IMR-90 (cell line): ENCODE data around the gene GMPPA. TPM values are rescaled to one million over a fixed set of nuclear protein-coding genes. Genes with fewer than 3 reads are reported as not detected.

Source experiments
- ATAC-seq: fragments of 200-7000 bp; cut with Tn5 transposase; 2 replicates; pipeline ENCODE4 v1.9.1; 2020; ENCODE audit warnings: low read depth, mild to moderate bottlenecking, moderate library complexity
- BruUV-seq: library from RNA; stranded (reverse); fragments of 400-500 nt; replicated peaks from 2 replicates; lab custom pipeline; 2021; lab: Mats Ljungman, UMichigan
- CTCF ChIA-PET: fragments of 300-600 bp; formaldehyde crosslinking; extraction: SDS; loops from one replicate; lab custom pipeline; 2021; ENCODE audit warnings: antibody characterized with exemption; lab: Yijun Ruan, JAX
- POLR2A ChIA-PET: fragments of 300-600 bp; sonication (Branson Sonifier 250); formaldehyde crosslinking; loops from one replicate; lab custom pipeline; 2022; ENCODE audit warnings: antibody characterized with exemption; ENCODE audit not compliant: unreplicated experiment; lab: Charles Lee
- DNase-seq: peaks from one replicate; pipeline ENCODE4 v3.0.0; 2013
- H2AFZ ChIP-seq: replicated peaks from 2 replicates; pipeline ENCODE3; 2013; ENCODE audit warnings: low read length, mild to moderate bottlenecking; ENCODE audit not compliant: poor library complexity
- H2AK5ac ChIP-seq: 2 replicates; pipeline ENCODE4 v1.6.1; 2013; ENCODE audit warnings: low read depth, low read length, inconsistent platforms
- H2AK9ac ChIP-seq: replicated peaks from 2 replicates; pipeline ENCODE3; 2013; ENCODE audit warnings: mild to moderate bottlenecking, low read depth, low read length, moderate library complexity; ENCODE audit not compliant: poor library complexity
- H2BK120ac ChIP-seq: 2 replicates; pipeline ENCODE4 v1.6.1; 2013; ENCODE audit warnings: low read depth, low read length, inconsistent platforms
- H2BK15ac ChIP-seq: 3 replicates; pipeline ENCODE4 v1.6.1; 2013; ENCODE audit warnings: low read depth, low read length, inconsistent platforms
- H2BK20ac ChIP-seq: 2 replicates; pipeline ENCODE4 v1.6.1; 2013; ENCODE audit warnings: low read depth, mild to moderate bottlenecking, inconsistent platforms, low read length, moderate library complexity
- H2BK5ac ChIP-seq: 2 replicates; pipeline ENCODE4 v1.6.1; 2013; ENCODE audit warnings: mild to moderate bottlenecking, low read depth, low read length, inconsistent platforms; ENCODE audit not compliant: poor library complexity, severe bottlenecking
- H3K14ac ChIP-seq: replicated peaks from 2 replicates; pipeline ENCODE4 v1.6.1; 2013; ENCODE audit warnings: low read depth, low read length, inconsistent platforms
- H3K18ac ChIP-seq: 2 replicates; pipeline ENCODE4 v1.6.1; 2013; ENCODE audit warnings: low read depth, low read length, control low read depth
- H3K23ac ChIP-seq: 2 replicates; pipeline ENCODE4 v1.6.1; 2013; ENCODE audit warnings: low read depth, low read length, inconsistent platforms
- H3K27ac ChIP-seq: 2 replicates; pipeline ENCODE4 v1.5.1; 2013; ENCODE audit warnings: mild to moderate bottlenecking, control low read depth, low read length; ENCODE audit not compliant: insufficient read depth
- H3K27me3 ChIP-seq: 2 replicates; pipeline ENCODE4 v1.6.1; 2013; ENCODE audit warnings: low read length; ENCODE audit not compliant: control insufficient read depth, insufficient read depth
- H3K36me3 ChIP-seq: 2 replicates; pipeline ENCODE4 v1.6.1; 2013; ENCODE audit warnings: low read length, mixed read lengths; ENCODE audit not compliant: control insufficient read depth, insufficient read depth
- H3K4ac ChIP-seq: 2 replicates; pipeline ENCODE4 v1.6.1; 2013; ENCODE audit warnings: low read depth, low read length, inconsistent platforms
- H3K4me1 ChIP-seq: 2 replicates; pipeline ENCODE4 v1.6.1; 2013; ENCODE audit warnings: low read length, mixed read lengths; ENCODE audit not compliant: control insufficient read depth, insufficient read depth
- H3K4me2 ChIP-seq: 2 replicates; pipeline ENCODE4 v1.6.1; 2013; ENCODE audit warnings: low read depth, mild to moderate bottlenecking, control low read depth, low read length, moderate library complexity
- H3K4me3 ChIP-seq: 2 replicates; pipeline ENCODE4 v1.5.1; 2013; ENCODE audit warnings: low read depth, mild to moderate bottlenecking, control low read depth, low read length, moderate library complexity; ENCODE audit not compliant: insufficient read depth
- H3K56ac ChIP-seq: 2 replicates; pipeline ENCODE4 v1.6.1; 2013; ENCODE audit warnings: low read length, inconsistent platforms; ENCODE audit not compliant: insufficient read depth; ENCODE audit errors: extremely low read depth
- H3K79me1 ChIP-seq, 2 experiments: 2 replicates each; pipeline ENCODE4 v1.6.1; 2013; ENCODE audit warnings: low read length in 2 of 2, inconsistent platforms in 1 of 2, low read depth in 1 of 2
- H3K9ac ChIP-seq: 2 replicates; pipeline ENCODE4 v1.6.1; 2013; ENCODE audit warnings: low read depth, low read length, control low read depth
- H3K9me1 ChIP-seq: 2 replicates; pipeline ENCODE4 v1.6.1; 2013; ENCODE audit warnings: low read length, inconsistent platforms; ENCODE audit not compliant: insufficient read depth
- H3K9me3 ChIP-seq: 2 replicates; pipeline ENCODE4 v1.6.1; 2013; ENCODE audit warnings: low read length; ENCODE audit not compliant: control insufficient read depth, insufficient read depth
- H4K20me1 ChIP-seq: 2 replicates; pipeline ENCODE4 v1.6.1; 2013; ENCODE audit warnings: low read length, inconsistent platforms; ENCODE audit not compliant: insufficient read depth
- H4K5ac ChIP-seq: 2 replicates; pipeline ENCODE4 v1.6.1; 2013; ENCODE audit warnings: mild to moderate bottlenecking, low read depth, low read length, control low read depth
- H4K8ac ChIP-seq, 2 experiments: 2 replicates each; pipeline ENCODE4 v1.6.1; 2013; ENCODE audit warnings: low read depth in 2 of 2, low read length in 2 of 2, control low read depth in 1 of 2, inconsistent platforms in 1 of 2
- H4K91ac ChIP-seq: 2 replicates; pipeline ENCODE4 v1.6.1; 2013; ENCODE audit warnings: low read depth, low read length, inconsistent platforms; ENCODE audit not compliant: insufficient read depth
- FOS ChIP-seq: fragments of 150-350 bp; IDR thresholded peaks from 2 replicates; pipeline ENCODE4 v1.6.1; 2016; ENCODE audit warnings: low read depth, low read length
- MAZ ChIP-seq: IDR thresholded peaks from 2 replicates; pipeline ENCODE4 v1.6.1; 2012; ENCODE audit warnings: low read depth, mild to moderate bottlenecking, low read length, improper control_type of control experiment, moderate library complexity, borderline replicate concordance
- WGBS, 2 experiments: methylation state at CpG; one replicate each; pipeline versions ENCODE4 v1.1.5 to v1.1.7; 2013; ENCODE audit warnings: missing lambda C conversion rate in 2 of 2; ENCODE audit not compliant: insufficient read length in 1 of 2; ENCODE audit errors: extremely low coverage in 2 of 2; 5-methylcytosine and 5-hydroxymethylcytosine counted together
- dilution Hi-C: fragments of 300-500 bp; cut with HindIII; formaldehyde crosslinking; loops from one replicate; pipeline ENCODE4 v1.14.3; 2018; ENCODE audit warnings: low sequenced_read_pairs; ENCODE audit not compliant: unreplicated experiment
- in situ Hi-C: fragments of 300-500 bp; cut with MboI; formaldehyde crosslinking; loops from 3 replicates; pipeline ENCODE4 v1.14.3; 2019; ENCODE audit warnings: low sequenced_read_pairs, inconsistent platforms, mixed read lengths
- intact Hi-C: fragments of 100-400 bp; cut with micrococcal nuclease; formaldehyde crosslinking; loops from 2 replicates; pipeline ENCODE4 v1.10.0; 2022
- polyA plus RNA-seq, 3 experiments: library from polyadenylated mRNA; depleted of rRNA; stranded (reverse); fragments of >200 nt; gene quantifications; 2 replicates each; pipeline ENCODE4 v1.2.3, GENCODE V29; 2012; ENCODE audit warnings: low replicate concordance in 1 of 3
- total RNA-seq: library from RNA; depleted of rRNA; stranded (reverse); fragments of >200 nt; gene quantifications from 2 replicates; pipeline ENCODE4 v1.2.3, GENCODE V29; 2012

GMPPA gene
- total and polyA plus RNA-seq, 2 of the 4 experiments (the other 2 are of a cell fraction): 103 to 134 TPM

DNA sequence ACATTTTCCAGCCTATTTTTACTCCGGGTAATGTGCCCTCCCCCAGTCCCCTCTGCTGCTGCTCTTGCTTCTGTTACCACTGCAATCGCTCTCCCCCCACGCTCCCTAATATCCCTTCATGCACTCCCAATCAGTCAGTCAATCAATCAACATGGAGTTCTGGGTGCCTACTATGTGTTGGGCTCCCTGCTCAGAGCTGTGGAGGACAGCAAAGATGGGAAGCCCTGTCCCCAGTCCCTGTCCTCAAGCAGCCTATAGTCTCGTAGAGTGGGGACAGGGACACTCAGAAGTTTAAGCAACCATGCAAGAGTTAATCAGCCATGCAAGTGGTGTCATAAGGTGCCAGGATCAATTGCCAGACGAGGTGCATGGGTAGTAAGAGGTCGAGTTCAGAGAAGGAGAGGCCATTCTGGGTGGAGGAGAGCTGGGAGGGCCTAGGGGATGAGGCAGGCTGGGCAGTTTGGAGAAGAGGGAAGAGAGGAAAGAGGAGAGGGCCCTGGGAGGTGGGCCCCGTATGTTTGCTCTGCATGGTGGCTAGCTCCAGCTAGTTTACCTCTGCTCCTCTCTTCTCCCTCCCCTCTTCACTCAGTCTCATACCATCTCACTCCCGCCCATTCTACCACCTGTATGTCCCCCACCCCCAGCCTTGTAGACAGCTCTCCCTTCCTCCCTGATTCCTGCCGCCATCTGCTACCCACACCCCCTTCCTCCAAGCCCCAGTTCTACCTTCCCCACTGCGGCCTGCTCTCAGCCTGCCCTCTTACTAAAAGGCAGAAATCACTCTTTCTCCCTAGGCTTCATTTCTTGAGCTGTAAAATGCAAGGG, 19.5 kb downstream of the GMPPA start:
- Histone ChIP-seq H4K91ac (no peak overlapping the region), H4K20me1 (no peaks in the 10 kb centered on the region; the same call in 1 of the 2 replicates), H2AFZ (no peak overlapping the region), H3K79me1 (no peaks in the 10 kb centered on the region), H3K14ac (no peak overlapping the region), H2BK15ac (no peak overlapping the region), H3K4me1 (peaks cover 21% of the 10 kb centered on the region), H3K4ac (no peak overlapping the region), H3K23ac (no peak overlapping the region), H3K9me3 (no peaks in the 10 kb centered on the region), H3K56ac (no peak overlapping the region), H3K4me2 (no peak overlapping the region), H2AK9ac (no peak overlapping the region), H3K27ac (no peak overlapping the region), H3K18ac (no peak overlapping the region), H4K8ac (no peak overlapping the region), H3K27me3 (peaks cover 50% of the 10 kb centered on the region), H4K5ac (no peak overlapping the region), H2BK20ac (no peak overlapping the region), H3K36me3 (no peaks in the 10 kb centered on the region), H2AK5ac (no peak overlapping the region), H2BK5ac (no peak overlapping the region), H3K9me1 (no peaks in the 10 kb centered on the region), H2BK120ac (no peak overlapping the region), H3K4me3 (no peak overlapping the region), H3K9ac (no peak overlapping the region)
- BruUV-seq: no TSS peak
- 49% methylated on average over 5 of the region's 10 CpGs; no CpG with 5 or more reads in 1 of the 2 experiments for WGBS, 2 experiments
- DNase-seq (no peak), ATAC-seq (no peak)
- CTCF ChIA-PET: interaction anchor here (0.7 kb wide), 2 partner anchors 8 to 12 kb away, joined by 3 to 5 read pairs; no protein-coding TSS in a partner anchor
- POLR2A ChIA-PET: interaction anchor here (0.5 kb wide), 1 partner anchor 9 kb away, joined by 3 read pairs; no protein-coding TSS in a partner anchor
- dilution Hi-C loops: no loop called here
- in situ Hi-C loops: no loop called here
- intact Hi-C loops: no loop called here
- TF ChIP-seq FOS: no peak
- TF ChIP-seq MAZ: no peak
